Heart left ventricle (tissue), 16 donors: ENCODE data around the gene RAG1. TPM values are rescaled to one million over a fixed set of nuclear protein-coding genes. Genes with fewer than 3 reads are reported as not detected.

Experiments
- ATAC-seq, 4 donors: fragments of 200-7000 bp; cut with Tn5 transposase; one replicate each; pipeline ENCODE4 v1.9.1; 2020 to 2022; ENCODE audit warnings: moderate library complexity in 4 of 4, mild to moderate bottlenecking in 3 of 4, moderate number of reproducible peaks in 1 of 4
- DNase-seq, 5 donors: peaks; one replicate each; pipeline ENCODE4 v3.0.0-alpha.2; 2020
- H3K27ac ChIP-seq, 12 donors: fragments of 200-600 bp; sonication (generic) in 4 of 12; one replicate each; pipeline versions ENCODE4 v1.5.0 to v1.8.0; 2016 to 2022; ENCODE audit warnings: mild to moderate bottlenecking in 2 of 12
- H3K27me3 ChIP-seq, 9 donors: fragments of 200-600 bp; sonication (generic) in 2 of 9; one replicate each; pipeline versions ENCODE4 v1.5.1 to v1.8.0; 2016 to 2022; ENCODE audit warnings: mild to moderate bottlenecking in 3 of 9
- H3K36me3 ChIP-seq, 9 donors: fragments of 200-600 bp; sonication (generic) in 2 of 9; one replicate each; pipeline versions ENCODE4 v1.5.0 to v1.8.0; 2018 to 2022; ENCODE audit warnings: mild to moderate bottlenecking in 2 of 9
- H3K4me1 ChIP-seq, 12 donors: fragments of 200-600 bp; sonication (generic) in 4 of 12; one replicate each; pipeline versions ENCODE4 v1.5.0 to v1.8.0; 2016 to 2022; ENCODE audit warnings: mild to moderate bottlenecking in 3 of 12
- H3K4me3 ChIP-seq, 12 donors: fragments of 200-600 bp; sonication (generic) in 4 of 12; one replicate each; pipeline versions ENCODE4 v1.5.0 to v1.8.0; 2017 to 2022; ENCODE audit warnings: mild to moderate bottlenecking in 9 of 12, moderate library complexity in 4 of 12
- H3K9me3 ChIP-seq, 12 donors: fragments of 200-600 bp; sonication (generic) in 4 of 12; one replicate each; pipeline versions ENCODE4 v1.5.0 to v1.8.0; 2016 to 2022; ENCODE audit warnings: mild to moderate bottlenecking in 1 of 12
- POLR2A ChIP-seq, 2 donors: fragments of 450-650 bp; IDR thresholded peaks; one replicate each; pipeline ENCODE4 v1.6.1; 2017; ENCODE audit warnings: antibody characterized with exemption in 2 of 2, mild to moderate bottlenecking in 2 of 2, moderate library complexity in 2 of 2
- WGBS, 4 donors: extraction: QIAGEN DNeasy Blood & Tissue Kit in 2 of 4; methylation state at CpG; one replicate each; pipeline versions ENCODE4 v1.1.5 to v1.1.7; 2013 to 2018; 5-methylcytosine and 5-hydroxymethylcytosine counted together
- intact Hi-C, 10 donors: fragments of 100-400 bp; cut with DNase I; formaldehyde crosslinking; loops; one replicate each; pipeline versions ENCODE4 v1.11.1 to v1.14.2; 2022
- polyA plus RNA-seq, 2 donors: library from polyadenylated mRNA; stranded (reverse); fragments of 200-250 nt; gene quantifications; one replicate each; pipeline ENCODE4 v1.2.3, GENCODE V29; 2013
- total RNA-seq, 9 donors: library from RNA; depleted of rRNA in 2 of 9; stranded (reverse); fragments of >200 nt in 2 of 9; fragmentation: NEBNext Ultra II Directional in 3 of 9; extraction: Animal tissue kit (Norgen Biotek cat#: 25700) in 3 of 9; gene quantifications; one replicate each; pipeline versions ENCODE4 v1.1.0 to v1.2.4, GENCODE V29; 2016 to 2023
- TF ChIP-seq, protein P1 (sequence below), 12 donors: fragments of 200-600 bp; sonication (generic) in 4 of 12; IDR thresholded peaks; one replicate each; pipeline versions ENCODE4 v1.5.0 to v1.8.0; 2018 to 2022; ENCODE audit warnings: antibody characterized with exemption in 12 of 12, mild to moderate bottlenecking in 5 of 12
- donor health status: ischemic (EF 13 %, LVEDD 7.1; RV severe dilation, severe dysfunction).
- donor health status: healthy with polysubstance abuse.
- donor health status: DM: no; HTN: yes; CAD: no.
- donor health status: DM: no; HTN: no; CAD: no.
- donor health status: ischemic (EF 25% LVEDD 6.9; RV normal size, moderate dysfunction).
- donor health status: ischemic (EF 25% LVEDD 5.7; RV mildly dilated, moderate dysfunction).
- donor health status: healthy.
- donor health status: DM: yes; HTN: yes; CAD: no.
- donor health status: ischemic (EF 35%, LVEDD 5.7; RV mildly dilated, moderate dysfunction).
- donor health status: nonischemic (EF 11% LVEDD 7.7; RV severe dilation, severe dysfunction).
- donor health status: DM: yes; HTN: yes; CAD: no.
- donor health status: PGD.
- donor health status: ischemic (EF 29% LVEDD 5.4; RV normal size, mild dysfunction).
- donor health status: nonischemic (EF 23%, LVEDD 6.1; RV moderate dilation, normal function).

RAG1 gene
- total and polyA plus RNA-seq, 11 donors, result 0.44 to 2.6 (median 1.1) TPM

DNA sequence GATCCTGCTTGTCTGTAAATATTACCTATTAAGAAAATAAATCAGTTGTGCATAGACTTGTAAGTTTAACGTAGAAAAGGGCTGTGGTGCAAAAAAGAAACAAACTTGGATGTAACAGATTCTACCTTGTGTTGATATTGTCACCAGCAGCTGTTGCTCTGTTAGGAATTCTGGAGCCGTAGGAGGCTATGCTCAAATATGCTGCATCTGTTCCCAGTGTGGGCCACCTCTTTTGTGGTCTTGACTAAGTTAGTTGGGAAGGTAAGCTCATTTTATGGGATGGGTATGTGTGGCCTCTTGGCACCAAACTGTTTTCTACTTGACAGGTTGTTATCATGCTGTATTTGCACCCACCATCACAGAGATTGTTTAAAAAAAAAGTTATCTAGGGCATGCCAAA lies 59.7 kb downstream of the RAG1 start:
- WGBS, 4 donors, result 85 to 95% (median 92%) methylated on average over 2 of the region's 2 CpGs
- intact Hi-C loops, result loop anchor here in 1 of 10 donors (10.0 kb wide), 1 partner anchor 63 kb away; the partner anchor contains the start of gene RAG1
- TF ChIP-seq, protein P1, sequence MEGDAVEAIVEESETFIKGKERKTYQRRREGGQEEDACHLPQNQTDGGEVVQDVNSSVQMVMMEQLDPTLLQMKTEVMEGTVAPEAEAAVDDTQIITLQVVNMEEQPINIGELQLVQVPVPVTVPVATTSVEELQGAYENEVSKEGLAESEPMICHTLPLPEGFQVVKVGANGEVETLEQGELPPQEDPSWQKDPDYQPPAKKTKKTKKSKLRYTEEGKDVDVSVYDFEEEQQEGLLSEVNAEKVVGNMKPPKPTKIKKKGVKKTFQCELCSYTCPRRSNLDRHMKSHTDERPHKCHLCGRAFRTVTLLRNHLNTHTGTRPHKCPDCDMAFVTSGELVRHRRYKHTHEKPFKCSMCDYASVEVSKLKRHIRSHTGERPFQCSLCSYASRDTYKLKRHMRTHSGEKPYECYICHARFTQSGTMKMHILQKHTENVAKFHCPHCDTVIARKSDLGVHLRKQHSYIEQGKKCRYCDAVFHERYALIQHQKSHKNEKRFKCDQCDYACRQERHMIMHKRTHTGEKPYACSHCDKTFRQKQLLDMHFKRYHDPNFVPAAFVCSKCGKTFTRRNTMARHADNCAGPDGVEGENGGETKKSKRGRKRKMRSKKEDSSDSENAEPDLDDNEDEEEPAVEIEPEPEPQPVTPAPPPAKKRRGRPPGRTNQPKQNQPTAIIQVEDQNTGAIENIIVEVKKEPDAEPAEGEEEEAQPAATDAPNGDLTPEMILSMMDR (IDR thresholded peaks at IDR 0.05), result no peak
- no peak for TF ChIP-seq POLR2A (IDR thresholded peaks at IDR 0.05)
- no peak overlapping the region for H3K27ac ChIP-seq
- no peaks in the 10 kb centered on the region for H3K27me3 ChIP-seq
- DNase-seq (no peak), ATAC-seq (no peak)
- no peaks in the 10 kb centered on the region for H3K36me3 ChIP-seq
- H3K9me3 ChIP-seq, result no peaks in the 10 kb centered on the region
- H3K4me3 ChIP-seq, result no peak overlapping the region
- peaks cover 0 to 5% (median 0%) of the 10 kb centered on the region in 12 donors for H3K4me1 ChIP-seq

DNA sequence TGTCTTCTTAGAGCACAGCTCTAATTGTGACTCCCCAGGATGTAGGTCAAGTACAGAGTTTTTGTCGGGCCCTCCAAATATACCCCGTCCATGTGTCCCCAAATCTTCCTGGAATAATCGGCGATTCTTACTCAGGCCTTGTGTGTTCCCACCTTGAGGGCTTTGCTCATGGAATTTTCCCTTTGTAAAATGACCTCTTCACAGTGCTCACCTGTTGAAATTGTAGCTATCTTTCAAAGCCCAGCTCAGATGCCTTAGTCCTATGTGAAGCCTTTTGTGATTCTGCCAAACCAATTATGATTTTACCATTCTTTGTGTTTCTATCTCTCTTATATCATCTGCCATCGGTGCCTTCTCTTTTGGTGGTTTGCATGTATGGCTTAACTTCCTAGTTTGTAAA lies 60.3 kb downstream of the RAG1 start:
- Histone ChIP-seq H3K27me3 (no peaks in the 10 kb centered on the region), H3K4me3 (no peak overlapping the region), H3K36me3 (peaks cover 0 to 3% (median 0%) of the 10 kb centered on the region in 9 donors), H3K27ac (no peak overlapping the region), H3K9me3 (no peaks in the 10 kb centered on the region), H3K4me1 (peaks cover 0 to 5% (median 0%) of the 10 kb centered on the region in 12 donors)
- DNase-seq, result no peak
- no peak for ATAC-seq
- no peak for TF ChIP-seq POLR2A (IDR thresholded peaks at IDR 0.05)
- TF ChIP-seq, protein P1 (IDR thresholded peaks at IDR 0.05), result no peak
- WGBS, 4 donors, result 92 to 98% (median 96%) methylated on average over 5 of the region's 5 CpGs
- intact Hi-C loops, result loop anchor here in 1 of 10 donors (10.0 kb wide), 1 partner anchor 63 kb away; the partner anchor contains the start of gene RAG1

DNA sequence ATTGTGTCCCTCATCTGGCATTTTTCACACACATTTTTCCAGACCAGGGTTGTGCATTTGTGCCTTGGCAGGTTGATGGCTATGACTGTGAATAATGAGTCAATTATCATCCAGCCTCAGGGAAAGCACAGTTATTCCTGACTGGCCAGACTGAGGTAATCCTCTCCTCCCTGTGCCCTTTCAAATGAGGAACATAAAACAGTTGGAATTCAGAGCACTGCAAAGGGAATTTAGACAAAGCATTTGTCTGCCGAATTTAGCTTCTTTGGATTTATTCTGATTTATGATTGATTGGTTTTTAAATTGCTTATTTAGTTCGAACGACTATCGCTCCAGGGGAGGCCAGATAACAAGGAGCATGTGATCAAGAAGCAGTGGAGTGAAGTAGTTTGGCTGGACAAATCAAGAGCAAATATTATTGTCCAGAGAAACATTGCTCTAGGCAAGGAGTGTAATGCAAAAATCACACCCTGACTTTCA lies 61.0 kb downstream of the RAG1 start:
- 57 to 69% (median 64%) methylated on average over 4 of the region's 4 CpGs for WGBS, 4 donors
- Histone ChIP-seq H3K4me1 (peaks cover 0 to 5% (median 0%) of the 10 kb centered on the region in 12 donors), H3K36me3 (peaks cover 0 to 6% (median 0%) of the 10 kb centered on the region in 9 donors), H3K27me3 (no peaks in the 10 kb centered on the region), H3K27ac (no peak overlapping the region), H3K4me3 (no peak overlapping the region), H3K9me3 (no peaks in the 10 kb centered on the region)
- DNase-seq, result no peak
- TF ChIP-seq POLR2A (IDR thresholded peaks at IDR 0.05), result no peak
- peak in 2 of 4 donors; percentile 45 to 51 for ATAC-seq
- intact Hi-C loops, result loop anchor here in 1 of 10 donors (10.0 kb wide), 1 partner anchor 64 kb away; the partner anchor contains the start of gene RAG1

Other genes with a start within 250 kb of the RAG1 start
- 10 to 100 TPM; 10.1 to 17.4 (median 15.1) TPM for gene TRAF6, start 57.7 kb upstream of the RAG1 start, total RNA-seq
- gene TRAF6, start 57.7 kb upstream of the RAG1 start, polyA plus RNA-seq, result 1 to 10 TPM; 2.7 to 6.6 TPM
- gene IFTAP, start 26.5 kb downstream of the RAG1 start, total RNA-seq, result 10 to 100 TPM; 30.9 to 49.6 (median 42.5) TPM
- gene IFTAP, start 26.5 kb downstream of the RAG1 start, polyA plus RNA-seq, result 10 to 100 TPM; 40.1 to 89.0 TPM
- not detected for gene RAG2, start 30.2 kb downstream of the RAG1 start, total RNA-seq
- gene RAG2, start 30.2 kb downstream of the RAG1 start, polyA plus RNA-seq, result not detected